Tibial nerve (tissue), 4 donors: ENCODE data around the gene KRTAP1-3. TPM values are rescaled to one million over a fixed set of nuclear protein-coding genes. Genes with fewer than 3 reads are reported as not detected.
"Not testable (repeated sequence)": the region's sequence is repeated elsewhere in the genome, so short reads cannot be mapped to it uniquely, and the experiment has no call there.

Experiments
- DNase-seq, 2 donors: peaks; one replicate each; pipeline ENCODE4 v3.0.0-alpha.2; 2019; ENCODE audit warnings: low spot score in 2 of 2
- H3K27ac ChIP-seq, 4 donors: fragments of 200-600 bp; sonication (generic) in 3 of 4; one replicate each; pipeline ENCODE4 v1.5.1; 2017 to 2019; ENCODE audit warnings: mild to moderate bottlenecking in 1 of 4
- H3K27me3 ChIP-seq, 2 donors: fragments of 200-600 bp; sonication (generic) in 1 of 2; one replicate each; pipeline versions ENCODE4 v1.5.1 to v1.6.0; 2017 to 2019
- H3K36me3 ChIP-seq, 3 donors: fragments of 200-600 bp; sonication (generic); one replicate each; pipeline ENCODE4 v1.5.1; 2018 to 2019
- H3K4me1 ChIP-seq, 4 donors: fragments of 200-600 bp; sonication (generic) in 3 of 4; one replicate each; pipeline ENCODE4 v1.5.1; 2017 to 2019
- H3K4me3 ChIP-seq, 4 donors: fragments of 200-600 bp; sonication (generic) in 3 of 4; one replicate each; pipeline ENCODE4 v1.5.1; 2017 to 2019; ENCODE audit warnings: mild to moderate bottlenecking in 1 of 4, moderate library complexity in 1 of 4
- H3K9me3 ChIP-seq, 4 donors: fragments of 200-600 bp; sonication (generic) in 3 of 4; one replicate each; pipeline ENCODE4 v1.5.1; 2017 to 2019
- EP300 ChIP-seq, 2 donors: sonication (generic); formaldehyde crosslinking; IDR thresholded peaks; one replicate each; pipeline ENCODE4 v1.6.1; 2017; ENCODE audit warnings: antibody characterized with exemption in 2 of 2, mild to moderate bottlenecking in 1 of 2
- POLR2A ChIP-seq, 2 donors: fragments of 450-650 bp; IDR thresholded peaks; one replicate each; pipeline ENCODE4 v1.6.1; 2017; ENCODE audit warnings: antibody characterized with exemption in 2 of 2, mild to moderate bottlenecking in 2 of 2, moderate library complexity in 2 of 2
- WGBS, 2 donors: methylation state at CpG; one replicate each; pipeline ENCODE4 v1.1.5; 2018; 5-methylcytosine and 5-hydroxymethylcytosine counted together
- total RNA-seq, 4 donors: library from RNA; depleted of rRNA; stranded (reverse); fragments of >200 nt; gene quantifications; one replicate each; pipeline ENCODE4 v1.1.0, GENCODE V29; 2016
- TF ChIP-seq, protein P1 (sequence below), 5 experiments: fragments of 200-600 bp in 3 of 5; fragments of 450-650 bp in 2 of 5; sonication (generic) in 3 of 5; IDR thresholded peaks; one replicate each; pipeline ENCODE4 v1.5.1; 2016 to 2019; ENCODE audit warnings: antibody characterized with exemption in 5 of 5, mild to moderate bottlenecking in 3 of 5, moderate library complexity in 2 of 5

Gene KRTAP1-3
- total RNA-seq, 4 donors from 2014 or later, result not detected

DNA sequence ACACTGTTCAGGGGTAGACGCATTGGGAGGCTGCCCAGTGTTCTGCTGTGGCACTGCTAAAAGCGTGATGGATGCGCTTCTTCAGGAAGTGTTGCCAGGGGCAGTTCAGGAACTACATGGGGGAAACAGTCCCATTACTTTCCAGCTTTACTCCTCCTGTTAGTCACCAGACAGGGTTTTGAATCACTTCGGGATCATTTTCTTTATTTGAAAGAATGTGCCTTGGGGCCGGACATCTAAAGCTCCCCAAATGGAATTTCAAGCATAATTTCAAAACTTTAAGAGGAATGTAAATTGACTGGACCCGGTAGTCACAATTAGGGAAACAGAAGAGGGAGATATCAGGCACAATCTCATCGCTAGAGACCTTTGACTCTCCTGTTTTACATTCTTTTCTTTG is 13.8 kb upstream of the KRTAP1-3 start:
- no peaks in the 10 kb centered on the region for H3K4me1 ChIP-seq
- 56% methylated on average over 7 of the region's 7 CpGs for WGBS, 2 donors
- H3K9me3 ChIP-seq, result peaks cover 0 to 3% (median 0%) of the 10 kb centered on the region in 4 donors
- TF ChIP-seq, protein P1, sequence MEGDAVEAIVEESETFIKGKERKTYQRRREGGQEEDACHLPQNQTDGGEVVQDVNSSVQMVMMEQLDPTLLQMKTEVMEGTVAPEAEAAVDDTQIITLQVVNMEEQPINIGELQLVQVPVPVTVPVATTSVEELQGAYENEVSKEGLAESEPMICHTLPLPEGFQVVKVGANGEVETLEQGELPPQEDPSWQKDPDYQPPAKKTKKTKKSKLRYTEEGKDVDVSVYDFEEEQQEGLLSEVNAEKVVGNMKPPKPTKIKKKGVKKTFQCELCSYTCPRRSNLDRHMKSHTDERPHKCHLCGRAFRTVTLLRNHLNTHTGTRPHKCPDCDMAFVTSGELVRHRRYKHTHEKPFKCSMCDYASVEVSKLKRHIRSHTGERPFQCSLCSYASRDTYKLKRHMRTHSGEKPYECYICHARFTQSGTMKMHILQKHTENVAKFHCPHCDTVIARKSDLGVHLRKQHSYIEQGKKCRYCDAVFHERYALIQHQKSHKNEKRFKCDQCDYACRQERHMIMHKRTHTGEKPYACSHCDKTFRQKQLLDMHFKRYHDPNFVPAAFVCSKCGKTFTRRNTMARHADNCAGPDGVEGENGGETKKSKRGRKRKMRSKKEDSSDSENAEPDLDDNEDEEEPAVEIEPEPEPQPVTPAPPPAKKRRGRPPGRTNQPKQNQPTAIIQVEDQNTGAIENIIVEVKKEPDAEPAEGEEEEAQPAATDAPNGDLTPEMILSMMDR (IDR thresholded peaks at IDR 0.05), result no peak
- no peak for TF ChIP-seq POLR2A (IDR thresholded peaks at IDR 0.05)
- TF ChIP-seq EP300 (IDR thresholded peaks at IDR 0.05), result no peak
- DNase-seq, result no peak
- no peak overlapping the region for H3K4me3 ChIP-seq
- no peak overlapping the region for H3K27ac ChIP-seq
- peaks cover 0 to 11% of the 10 kb centered on the region in 2 donors for H3K27me3 ChIP-seq
- no peaks in the 10 kb centered on the region for H3K36me3 ChIP-seq

DNA sequence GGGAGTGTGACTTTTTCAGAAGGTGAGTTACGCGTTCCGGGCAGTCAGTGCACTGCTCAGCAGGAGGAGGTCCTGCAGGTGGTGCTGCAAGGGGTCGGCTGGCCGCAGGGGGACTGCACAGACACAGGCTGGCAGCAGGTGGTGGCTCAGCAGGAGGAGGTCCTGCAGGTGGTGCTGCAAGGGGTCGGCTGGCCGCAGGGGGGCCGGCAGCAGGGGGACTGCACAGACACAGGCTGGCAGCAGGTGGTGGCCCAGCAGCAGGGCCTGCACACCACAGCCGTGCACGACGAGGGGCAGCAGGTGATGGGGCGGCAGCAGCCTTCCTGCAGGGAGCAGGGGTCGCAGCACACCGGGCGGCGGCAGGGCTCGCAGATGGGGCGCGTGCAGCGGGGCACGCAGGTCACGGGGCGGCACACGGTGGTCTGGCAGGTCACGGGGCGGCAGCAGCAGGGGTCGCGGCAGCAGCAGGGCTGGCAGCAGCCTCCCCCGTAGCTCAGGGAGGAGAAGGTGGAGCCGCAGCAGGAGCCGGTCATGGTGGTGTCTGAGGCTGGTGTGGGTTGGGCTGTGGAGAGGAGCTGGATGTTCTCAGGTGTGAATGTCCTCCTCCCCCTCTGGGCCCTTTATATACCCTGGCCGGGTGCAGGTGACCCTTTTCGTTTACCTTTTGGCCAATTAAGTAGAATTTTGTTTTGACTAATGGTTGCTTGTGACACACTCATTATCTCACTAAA is 12.2 kb upstream of the KRTAP1-3 start, which contains the start of gene KRTAP2-1:
Gene KRTAP2-1, minus strand, starts transcription at position 582 of the 731 bp plus-strand sequence. Its CDS starts 49 bp downstream, at position 533.
- H3K4me3 ChIP-seq, H3K36me3 ChIP-seq, H3K27ac ChIP-seq, DNase-seq, H3K9me3 ChIP-seq, H3K4me1 ChIP-seq: not testable (repeated sequence)
- whole genome bisulfite sequencing, 2 donors, result 68 to 71% methylated on average over 8 to 9 of the region's 33 CpGs
- peaks cover 0 to 11% of the 10 kb centered on the region in 2 donors for H3K27me3 ChIP-seq

DNA sequence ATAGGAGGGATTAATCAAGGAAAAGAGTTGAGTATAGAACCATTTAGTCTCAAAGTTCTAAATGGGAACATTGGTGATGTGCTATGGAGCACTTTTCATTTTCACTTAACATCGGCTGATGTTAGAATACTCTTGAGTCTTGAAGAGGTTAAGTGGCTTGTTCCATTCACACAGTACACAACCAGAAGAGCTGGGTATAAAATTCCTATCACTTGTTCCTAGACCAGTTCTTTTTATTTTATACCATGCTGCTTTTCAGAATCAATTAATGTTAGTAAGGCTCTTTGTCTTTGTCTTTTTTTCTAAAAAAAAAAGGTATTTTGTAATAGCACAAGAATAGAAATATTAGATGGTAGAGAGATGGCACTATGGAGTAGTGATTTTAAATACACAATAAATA is 8.3 kb upstream of the KRTAP1-3 start:
- Histone ChIP-seq H3K4me3 (no peak overlapping the region), H3K27ac (no peak overlapping the region), H3K4me1 (no peaks in the 10 kb centered on the region), H3K9me3 (peaks cover 0 to 3% (median 0%) of the 10 kb centered on the region in 4 donors), H3K27me3 (peaks cover 0 to 1% of the 10 kb centered on the region in 2 donors), H3K36me3 (no peaks in the 10 kb centered on the region)
- 92 to 100% methylated on average over 1 of the region's 1 CpG for WGBS, 2 donors
- no peak for DNase-seq
- TF ChIP-seq EP300 (IDR thresholded peaks at IDR 0.05) (no peak), POLR2A (IDR thresholded peaks at IDR 0.05) (no peak)
- TF ChIP-seq, protein P1 (IDR thresholded peaks at IDR 0.05), result no peak

DNA sequence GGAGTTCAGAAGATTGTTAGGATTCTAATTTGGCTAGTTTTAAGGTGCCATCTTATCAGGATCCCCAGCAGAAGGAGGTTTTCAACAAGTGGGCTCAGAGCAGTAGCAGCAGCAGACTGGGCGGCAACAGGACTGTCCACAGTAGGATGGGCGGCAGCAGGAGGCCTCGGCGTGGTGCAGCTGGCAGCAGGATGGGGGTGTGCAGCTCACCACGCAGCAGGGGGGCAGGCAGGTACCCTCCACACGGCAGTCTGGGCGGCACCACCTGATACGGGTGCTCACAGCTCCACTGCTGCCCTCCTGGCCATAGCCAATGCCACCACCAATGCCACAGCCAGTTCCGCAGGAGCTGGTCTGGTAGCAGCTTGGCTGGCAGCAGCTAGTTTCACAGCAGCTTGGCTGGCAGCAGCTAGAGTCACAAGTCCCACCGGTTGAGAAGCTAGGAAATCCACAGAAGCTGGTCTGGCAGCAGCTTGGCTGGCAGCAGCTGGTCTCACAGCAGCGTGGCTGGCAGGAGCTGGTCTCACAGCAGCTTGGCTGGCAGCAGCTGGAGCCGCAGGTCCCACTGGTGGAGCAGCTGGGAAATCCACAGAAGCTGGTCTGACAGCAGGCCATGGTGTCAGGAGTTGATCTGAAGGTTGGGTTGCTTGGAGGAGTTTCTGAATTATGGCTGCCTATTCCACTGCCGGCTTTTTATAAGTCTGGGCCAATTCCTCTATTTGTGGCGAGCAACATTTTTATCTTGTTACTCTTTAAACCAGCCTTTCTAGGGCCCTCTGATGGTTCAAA is 6.3 kb upstream of the KRTAP1-3 start, which contains the start of gene KRTAP1-1:
Gene KRTAP1-1, minus strand, starts transcription at position 668 of the 789 bp plus-strand sequence. Its CDS starts 53 bp downstream, at position 615.
- not testable (repeated sequence) for H3K36me3 ChIP-seq, H3K9me3 ChIP-seq, H3K4me3 ChIP-seq, DNase-seq, H3K4me1 ChIP-seq, H3K27ac ChIP-seq, H3K27me3 ChIP-seq
- 80 to 91% methylated on average over 6 to 13 of the region's 14 CpGs for whole genome bisulfite sequencing, 2 donors

GRCh38 chr17:41037853-41038350 is 3.2 kb upstream of the KRTAP1-3 start:
- H3K4me3 ChIP-seq, result no peak overlapping the region
- TF ChIP-seq, protein P1 (IDR thresholded peaks at IDR 0.05), result no peak
- TF ChIP-seq EP300 (IDR thresholded peaks at IDR 0.05) (no peak), POLR2A (IDR thresholded peaks at IDR 0.05) (no peak)
- 68 to 72% methylated on average over 2 of the region's 2 CpGs for WGBS, 2 donors

More at GRCh38 chr17:41037853-41038350, 3.2 kb upstream of the KRTAP1-3 start:
- no peak for DNase-seq
- H3K36me3 ChIP-seq, result no peaks in the 10 kb centered on the region
- no peaks in the 10 kb centered on the region for H3K9me3 ChIP-seq
- no peaks in the 10 kb centered on the region for H3K27me3 ChIP-seq
- H3K27ac ChIP-seq, result no peak overlapping the region
- no peaks in the 10 kb centered on the region for H3K4me1 ChIP-seq
